ENCODE measurements around the gene FAM131A. TPM values are rescaled to one million over a fixed set of nuclear protein-coding genes. Genes with fewer than 3 reads are reported as not detected.

Gene FAM131A
- total RNA-seq, 2 experiments from 2014 or later: 3.7 to 3.8 TPM

- BruUV-seq (replicated peaks): no TSS peak
- intact Hi-C loops (cut with micrococcal nuclease; ENCODE audit: unreplicated experiment): no loop called here
Measured at GRCh38 chr3:184349563-184350470, 12.4 kb downstream of the FAM131A start.

DNA sequence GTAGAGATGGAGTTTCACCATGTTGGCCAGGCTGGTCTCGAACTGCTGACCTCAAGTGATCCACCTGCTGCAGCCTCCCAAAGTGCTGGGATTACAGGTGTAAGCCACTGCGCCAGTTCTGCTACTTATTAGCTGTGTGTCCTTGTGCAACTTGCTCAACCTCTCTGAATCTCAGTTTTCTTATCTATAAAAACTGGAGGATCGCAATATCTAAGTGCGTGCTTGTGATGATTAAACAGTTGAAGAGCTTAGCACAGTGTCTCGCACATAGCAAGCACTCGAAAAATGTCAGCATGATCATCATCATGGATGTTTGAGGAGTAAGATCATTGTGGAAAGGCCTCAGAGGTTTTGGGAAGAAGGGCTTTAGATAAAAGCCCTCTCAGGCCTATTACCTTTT is 13.2 kb downstream of the FAM131A start:
- Histone ChIP-seq H3K4me2 (ENCODE audit: low read length) (no peak overlapping the region), H4K20me1 (ENCODE audit: insufficient read depth, low read length) (no peaks in the 10 kb centered on the region), H3K9me3 (ENCODE audit: low read length) (no peaks in the 10 kb centered on the region), H3K27ac (ENCODE audit: low read depth, low read length, poor library complexity, severe bottlenecking) (no peak overlapping the region), H3K9me2 (ENCODE audit: insufficient read depth, low read length) (no peaks in the 10 kb centered on the region), H3K79me2 (ENCODE audit: insufficient read depth, low read depth, low read length) (no peaks in the 10 kb centered on the region), H2AFZ (ENCODE audit: low read length) (no peak overlapping the region), H3K4me3 (ENCODE audit: low read depth, low read length, poor library complexity, severe bottlenecking) (no peak overlapping the region), H3K4me1 (ENCODE audit: insufficient read depth, low read length, poor library complexity, severe bottlenecking) (no peaks in the 10 kb centered on the region), H3K36me3 (ENCODE audit: insufficient read depth, low read length) (0 out of 2 replicates have a peak, but pooled peaks cover 4% of the 10 kb centered on the region)
- intact Hi-C loops (cut with micrococcal nuclease; ENCODE audit: unreplicated experiment): no loop called here
- TF ChIP-seq, protein P1, sequence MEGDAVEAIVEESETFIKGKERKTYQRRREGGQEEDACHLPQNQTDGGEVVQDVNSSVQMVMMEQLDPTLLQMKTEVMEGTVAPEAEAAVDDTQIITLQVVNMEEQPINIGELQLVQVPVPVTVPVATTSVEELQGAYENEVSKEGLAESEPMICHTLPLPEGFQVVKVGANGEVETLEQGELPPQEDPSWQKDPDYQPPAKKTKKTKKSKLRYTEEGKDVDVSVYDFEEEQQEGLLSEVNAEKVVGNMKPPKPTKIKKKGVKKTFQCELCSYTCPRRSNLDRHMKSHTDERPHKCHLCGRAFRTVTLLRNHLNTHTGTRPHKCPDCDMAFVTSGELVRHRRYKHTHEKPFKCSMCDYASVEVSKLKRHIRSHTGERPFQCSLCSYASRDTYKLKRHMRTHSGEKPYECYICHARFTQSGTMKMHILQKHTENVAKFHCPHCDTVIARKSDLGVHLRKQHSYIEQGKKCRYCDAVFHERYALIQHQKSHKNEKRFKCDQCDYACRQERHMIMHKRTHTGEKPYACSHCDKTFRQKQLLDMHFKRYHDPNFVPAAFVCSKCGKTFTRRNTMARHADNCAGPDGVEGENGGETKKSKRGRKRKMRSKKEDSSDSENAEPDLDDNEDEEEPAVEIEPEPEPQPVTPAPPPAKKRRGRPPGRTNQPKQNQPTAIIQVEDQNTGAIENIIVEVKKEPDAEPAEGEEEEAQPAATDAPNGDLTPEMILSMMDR (conservative IDR thresholded peaks at IDR 0.05; ENCODE audit: low read length): no peak
- TF ChIP-seq EZH2phosphoT487 (IDR thresholded peaks at IDR 0.05; ENCODE audit: borderline replicate concordance, low read depth, low read length): no peak
- ChIA-PET POLR2A (no interaction called here), CTCF (ENCODE audit: unreplicated experiment) (no interaction called here)
- no TSS peak for BruUV-seq (replicated peaks)
- DNase-seq (ENCODE audit: low spot score): no peak

More at GRCh38 chr3:184349563-184350470, 12.4 kb downstream of the FAM131A start:
- 0 out of 2 replicates have a peak, but pooled peaks cover 4% of the 10 kb centered on the region for H3K36me3 ChIP-seq (ENCODE audit: insufficient read depth, low read length)
- ChIA-PET CTCF (ENCODE audit: unreplicated experiment) (no interaction called here), POLR2A (no interaction called here)
- H3K79me2 ChIP-seq (ENCODE audit: insufficient read depth, low read depth, low read length): no peaks in the 10 kb centered on the region
- DNase-seq (ENCODE audit: low spot score): no peak
- no peaks in the 10 kb centered on the region for H3K4me1 ChIP-seq (ENCODE audit: insufficient read depth, low read length, poor library complexity, severe bottlenecking)
- H3K4me3 ChIP-seq (ENCODE audit: low read depth, low read length, poor library complexity, severe bottlenecking): no peak overlapping the region
- no peaks in the 10 kb centered on the region for H4K20me1 ChIP-seq (ENCODE audit: insufficient read depth, low read length)
- TF ChIP-seq, protein P1 (conservative IDR thresholded peaks at IDR 0.05; ENCODE audit: low read length): no peak
- no peak for TF ChIP-seq EZH2phosphoT487 (IDR thresholded peaks at IDR 0.05; ENCODE audit: borderline replicate concordance, low read depth, low read length)
- no peaks in the 10 kb centered on the region for H3K9me3 ChIP-seq (ENCODE audit: low read length)
- no peak overlapping the region for H3K27ac ChIP-seq (ENCODE audit: low read depth, low read length, poor library complexity, severe bottlenecking)
- H3K4me2 ChIP-seq (ENCODE audit: low read length): no peak overlapping the region
- no peak overlapping the region for H2AFZ ChIP-seq (ENCODE audit: low read length)
- H3K9me2 ChIP-seq (ENCODE audit: insufficient read depth, low read length): no peaks in the 10 kb centered on the region
